Large intestine (tissue), 3 donors: ENCODE measurements around the gene SERPINA6. TPM values are rescaled to one million over a fixed set of nuclear protein-coding genes. Genes with fewer than 3 reads are reported as not detected.
"Not testable (repeated sequence)": the region's sequence is repeated elsewhere in the genome, so short reads cannot be mapped to it uniquely, and the experiment has no call there.

Source experiments
- DNase-seq, 2 donors: peaks; one replicate each; pipeline versions ENCODE4 v3.0.0 to v3.0.0-alpha.2; 2013
- H3K27ac ChIP-seq: one replicate; pipeline ENCODE4 v1.5.1; 2013; ENCODE audit warnings: low read length
- H3K27me3 ChIP-seq: 2 replicates; pipeline ENCODE4 v1.6.1; 2013; ENCODE audit warnings: low read length; ENCODE audit not compliant: control insufficient read depth, insufficient read depth
- H3K36me3 ChIP-seq: 2 replicates; pipeline ENCODE4 v1.6.1; 2013; ENCODE audit warnings: low read length; ENCODE audit not compliant: control insufficient read depth, insufficient read depth
- H3K4me1 ChIP-seq: one replicate; pipeline ENCODE4 v1.6.1; 2013; ENCODE audit warnings: low read length; ENCODE audit not compliant: control insufficient read depth, insufficient read depth
- H3K4me3 ChIP-seq: one replicate; pipeline ENCODE4 v1.5.1; 2013; ENCODE audit warnings: low read length
- H3K9me3 ChIP-seq: one replicate; pipeline ENCODE4 v1.6.1; 2013; ENCODE audit warnings: mild to moderate bottlenecking, low read depth, low read length, moderate library complexity; ENCODE audit not compliant: control insufficient read depth
- WGBS: methylation state at CpG from one replicate; pipeline ENCODE4 v1.1.5; 2013; ENCODE audit warnings: low lambda C conversion rate; ENCODE audit not compliant: insufficient coverage; 5-methylcytosine and 5-hydroxymethylcytosine counted together
- polyA plus RNA-seq: library from polyadenylated mRNA; unstranded; fragments of 120-200 nt; gene quantifications from one replicate; pipeline ENCODE4 v1.2.1, GENCODE V29; 2013

Gene SERPINA6
- polyA plus RNA-seq, 1 donor: 0.45 TPM

- not testable (repeated sequence) for H3K36me3 ChIP-seq, DNase-seq, H3K27ac ChIP-seq, H3K9me3 ChIP-seq, H3K4me3 ChIP-seq, H3K27me3 ChIP-seq
- WGBS: no CpG with 5 or more reads among the region's 8 CpGs
- peaks cover 10% of the 10 kb centered on the region for H3K4me1 ChIP-seq
Observed at GRCh38 chr14:94354190-94354589, 31.1 kb upstream of the SERPINA6 start.

- no peak for DNase-seq
- Histone ChIP-seq H3K27ac (no peak overlapping the region), H3K36me3 (no peaks in the 10 kb centered on the region), H3K9me3 (no peaks in the 10 kb centered on the region), H3K4me1 (no peaks in the 10 kb centered on the region), H3K27me3 (no peaks in the 10 kb centered on the region), H3K4me3 (no peak overlapping the region)
- no CpG with 5 or more reads among the region's 7 CpGs for WGBS
Observed at GRCh38 chr14:94349276-94349675, 26.1 kb upstream of the SERPINA6 start.

- no peak overlapping the region for H3K27ac ChIP-seq
- no peak overlapping the region for H3K4me3 ChIP-seq
- no peak for DNase-seq
- no peaks in the 10 kb centered on the region for H3K36me3 ChIP-seq
- H3K9me3 ChIP-seq: no peaks in the 10 kb centered on the region
- no peaks in the 10 kb centered on the region for H3K4me1 ChIP-seq
- H3K27me3 ChIP-seq: no peaks in the 10 kb centered on the region
Observed at GRCh38 chr14:94348836-94349235, 25.7 kb upstream of the SERPINA6 start.

GRCh38 chr14:94346841-94347240, 23.7 kb upstream of the SERPINA6 start:
- Histone ChIP-seq H3K4me1 (peaks cover 14% of the 10 kb centered on the region), H3K27ac (no peak overlapping the region), H3K4me3 (no peak overlapping the region), H3K27me3 (no peaks in the 10 kb centered on the region), H3K9me3 (no peaks in the 10 kb centered on the region), H3K36me3 (no peaks in the 10 kb centered on the region)
- no peak for DNase-seq
- no CpG with 5 or more reads among the region's 5 CpGs for WGBS

- WGBS: 80% methylated on average over 1 of the region's 24 CpGs
- H3K27ac ChIP-seq, DNase-seq: not testable (repeated sequence)
Observed at GRCh38 chr14:94346065-94346786, 23.1 kb upstream of the SERPINA6 start.

GRCh38 chr14:94345344-94346064, 22.4 kb upstream of the SERPINA6 start:
- Histone ChIP-seq H3K27ac (no peak overlapping the region), H3K4me3 (no peak overlapping the region), H3K4me1 (peaks cover 24% of the 10 kb centered on the region), H3K36me3 (no peaks in the 10 kb centered on the region), H3K27me3 (no peaks in the 10 kb centered on the region), H3K9me3 (no peaks in the 10 kb centered on the region)
- no CpG with 5 or more reads among the region's 12 CpGs for WGBS
- DNase-seq: peak in 1 of 2 donors; percentile 47

More at GRCh38 chr14:94346065-94346786, 23.1 kb upstream of the SERPINA6 start:
- peaks cover 20% of the 10 kb centered on the region for H3K4me1 ChIP-seq
- H3K36me3 ChIP-seq, H3K4me3 ChIP-seq, H3K27me3 ChIP-seq, H3K9me3 ChIP-seq: not testable (repeated sequence)

- Histone ChIP-seq H3K27me3 (no peaks in the 10 kb centered on the region), H3K4me3 (no peak overlapping the region), H3K36me3 (no peaks in the 10 kb centered on the region), H3K9me3 (no peaks in the 10 kb centered on the region), H3K27ac (no peak overlapping the region), H3K4me1 (peaks cover 31% of the 10 kb centered on the region)
- WGBS: no CpG with 5 or more reads among the region's 3 CpGs
- DNase-seq: no peak
Observed at GRCh38 chr14:94344389-94344788, 21.3 kb upstream of the SERPINA6 start.

- Histone ChIP-seq H3K36me3 (no peaks in the 10 kb centered on the region), H3K27ac (peak overlapping the region; percentile 64), H3K27me3 (no peaks in the 10 kb centered on the region), H3K9me3 (no peaks in the 10 kb centered on the region), H3K4me3 (no peak overlapping the region), H3K4me1 (peaks cover 32% of the 10 kb centered on the region)
- DNase-seq: peak in 1 of 2 donors; percentile 29
- no CpG with 5 or more reads among the region's 8 CpGs for WGBS
Observed at GRCh38 chr14:94343238-94344005, 20.3 kb upstream of the SERPINA6 start.

GRCh38 chr14:94342334-94342934, 19.3 kb upstream of the SERPINA6 start:
- Histone ChIP-seq H3K36me3 (no peaks in the 10 kb centered on the region), H3K9me3 (no peaks in the 10 kb centered on the region), H3K27me3 (no peaks in the 10 kb centered on the region), H3K27ac (peak overlapping the region; percentile 64), H3K4me1 (peaks cover 32% of the 10 kb centered on the region), H3K4me3 (no peak overlapping the region)
- WGBS: no CpG with 5 or more reads among the region's 2 CpGs
- DNase-seq: peak; percentile 91 to 93

- no peaks in the 10 kb centered on the region for H3K27me3 ChIP-seq
- no peaks in the 10 kb centered on the region for H3K9me3 ChIP-seq
- no peak for DNase-seq
- peak overlapping the region; percentile 60 for H3K27ac ChIP-seq
- H3K4me3 ChIP-seq: no peak overlapping the region
- peaks cover 32% of the 10 kb centered on the region for H3K4me1 ChIP-seq
- 89% methylated on average over 3 of the region's 5 CpGs for WGBS
- H3K36me3 ChIP-seq: no peaks in the 10 kb centered on the region
Observed at GRCh38 chr14:94341656-94342333, 18.7 kb upstream of the SERPINA6 start.
